GM18909 (cell line): ENCODE results near the gene NEURL1B.
"Not testable (repeated sequence)": the region's sequence is repeated elsewhere in the genome, so short reads cannot be mapped to it uniquely, and the experiment has no call there.

Experiments used
- ATAC-seq: cut with Tn5 transposase; IDR thresholded peaks from one replicate; pipeline ENCODE4 v1.9.1; 2021; ENCODE audit warnings: mild to moderate bottlenecking; ENCODE audit not compliant: unreplicated experiment, poor library complexity

The NEURL1B gene, protein sequence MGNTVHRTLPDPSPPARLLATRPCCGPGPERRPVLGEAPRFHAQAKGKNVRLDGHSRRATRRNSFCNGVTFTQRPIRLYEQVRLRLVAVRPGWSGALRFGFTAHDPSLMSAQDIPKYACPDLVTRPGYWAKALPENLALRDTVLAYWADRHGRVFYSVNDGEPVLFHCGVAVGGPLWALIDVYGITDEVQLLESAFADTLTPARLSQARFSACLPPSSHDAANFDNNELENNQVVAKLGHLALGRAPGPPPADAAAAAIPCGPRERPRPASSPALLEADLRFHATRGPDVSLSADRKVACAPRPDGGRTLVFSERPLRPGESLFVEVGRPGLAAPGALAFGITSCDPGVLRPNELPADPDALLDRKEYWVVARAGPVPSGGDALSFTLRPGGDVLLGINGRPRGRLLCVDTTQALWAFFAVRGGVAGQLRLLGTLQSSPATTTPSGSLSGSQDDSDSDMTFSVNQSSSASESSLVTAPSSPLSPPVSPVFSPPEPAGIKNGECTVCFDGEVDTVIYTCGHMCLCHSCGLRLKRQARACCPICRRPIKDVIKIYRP

DNA sequence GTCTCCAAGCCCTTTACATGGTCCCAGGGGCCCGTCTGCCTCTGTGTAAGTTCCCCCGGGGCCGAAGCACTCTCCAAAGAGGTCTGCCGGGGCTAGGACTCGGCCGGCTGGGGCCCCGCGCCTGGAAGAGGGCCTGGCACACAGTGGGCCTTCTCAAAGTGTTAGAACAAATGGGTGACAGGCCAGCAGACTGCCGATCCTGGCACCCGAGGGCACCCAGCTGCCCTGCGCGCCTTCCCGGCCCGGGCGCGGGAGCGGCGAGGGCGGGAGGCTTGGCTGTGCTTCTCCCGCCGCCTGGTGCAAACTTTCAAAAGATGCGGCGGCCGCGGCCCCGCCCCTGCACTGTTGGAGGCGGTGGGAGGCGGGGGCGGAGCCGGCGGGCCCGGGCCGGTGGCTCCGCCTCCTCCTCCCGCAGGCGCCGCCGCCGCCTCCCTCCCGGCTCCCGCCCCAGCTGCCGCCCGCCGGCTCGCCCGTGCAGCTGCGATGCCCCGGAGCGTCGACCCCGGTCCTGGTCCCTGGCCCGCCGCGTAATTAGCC, at the start of gene NEURL1B:
Gene NEURL1B, plus strand, starts transcription at position 442 of the 537 bp plus-strand sequence. CDS start 144 bp downstream, outside the sequence.
- peak; percentile 52 for ATAC-seq

DNA sequence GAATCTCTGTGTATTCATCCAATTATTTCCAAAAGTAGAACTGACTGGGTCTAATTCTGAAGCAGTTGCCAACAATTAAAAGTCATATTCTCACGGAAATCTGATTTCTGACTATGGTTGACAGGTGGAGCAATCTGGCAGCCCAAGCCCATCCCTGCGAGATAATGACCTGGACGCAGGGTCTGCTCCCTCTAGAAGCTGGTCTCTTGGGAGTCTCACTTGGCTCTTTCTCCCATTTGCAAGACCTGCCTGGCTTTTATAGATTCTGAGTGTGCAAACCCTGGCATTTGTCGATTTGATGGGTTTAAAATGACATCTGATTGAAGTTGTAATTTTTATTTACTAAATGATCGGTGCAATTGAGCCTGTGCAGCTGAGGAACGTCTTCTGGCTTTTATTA, 49.4 kb upstream of the NEURL1B start:
- ATAC-seq: no peak

DNA sequence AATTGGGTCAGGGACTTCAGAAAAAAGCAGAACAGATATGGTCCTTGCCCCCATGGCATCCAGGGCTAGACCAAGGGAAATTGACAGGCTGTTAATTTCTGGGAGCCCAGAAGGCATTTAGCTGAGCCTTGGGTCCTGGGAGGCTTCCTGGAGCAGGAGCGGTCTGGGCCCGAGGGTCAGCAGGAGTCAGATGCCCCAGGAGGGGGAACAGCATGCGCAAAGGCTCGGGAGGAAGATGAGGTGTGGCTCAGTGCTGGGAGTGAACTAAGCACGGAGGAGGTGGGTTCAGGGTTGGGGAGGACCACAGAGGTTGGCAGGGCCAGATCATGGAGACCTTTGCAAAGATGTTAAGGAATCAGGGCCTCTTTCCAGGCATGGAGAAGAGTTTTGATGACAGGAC, 48.2 kb upstream of the NEURL1B start:
- ATAC-seq: no peak

DNA sequence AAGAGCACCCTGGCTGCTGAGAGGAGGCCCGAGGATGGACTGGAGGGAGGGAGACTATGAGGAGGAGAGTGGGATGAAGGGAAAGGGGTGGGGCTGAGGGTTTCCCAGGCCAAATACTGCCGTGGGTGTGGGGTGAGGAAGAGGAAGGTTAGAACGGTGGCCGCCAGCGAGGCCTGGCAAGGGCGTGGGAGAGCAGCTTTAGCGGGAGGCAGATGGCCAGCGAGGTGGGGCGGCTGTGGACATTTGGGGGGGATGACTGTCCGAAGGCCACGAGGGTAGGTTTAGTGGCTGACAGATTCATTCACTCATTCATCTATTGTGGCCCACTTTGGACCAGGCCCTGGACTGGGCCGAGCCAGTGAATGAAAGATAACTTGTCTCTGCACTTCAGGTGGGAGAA, 47.8 kb upstream of the NEURL1B start:
- no peak for ATAC-seq

DNA sequence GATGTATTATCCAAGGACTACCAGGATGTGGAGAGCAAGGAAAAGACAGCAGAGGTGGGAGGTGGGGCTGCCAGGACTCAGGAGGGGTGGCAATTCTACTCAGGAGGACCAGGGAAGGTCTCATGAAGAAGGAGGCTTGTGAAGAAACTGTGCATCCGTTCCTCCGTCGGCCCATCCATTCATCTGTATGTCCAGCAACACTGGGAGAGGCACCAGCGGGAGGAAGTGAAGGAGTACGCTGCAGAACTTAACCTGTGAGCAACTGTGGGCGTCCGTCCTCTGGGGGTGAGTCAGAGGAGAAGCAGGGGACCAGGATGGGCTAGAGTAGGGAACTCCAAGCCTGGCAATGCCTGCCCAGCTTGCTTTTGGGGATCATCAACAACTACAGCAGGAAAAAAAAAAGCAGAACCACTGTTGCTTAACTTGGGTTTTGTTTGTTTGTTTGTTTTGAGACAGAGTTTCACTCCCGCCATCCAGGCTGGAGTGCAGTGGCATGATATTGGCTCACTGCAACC, 47.3 kb upstream of the NEURL1B start:
- no peak for ATAC-seq

DNA sequence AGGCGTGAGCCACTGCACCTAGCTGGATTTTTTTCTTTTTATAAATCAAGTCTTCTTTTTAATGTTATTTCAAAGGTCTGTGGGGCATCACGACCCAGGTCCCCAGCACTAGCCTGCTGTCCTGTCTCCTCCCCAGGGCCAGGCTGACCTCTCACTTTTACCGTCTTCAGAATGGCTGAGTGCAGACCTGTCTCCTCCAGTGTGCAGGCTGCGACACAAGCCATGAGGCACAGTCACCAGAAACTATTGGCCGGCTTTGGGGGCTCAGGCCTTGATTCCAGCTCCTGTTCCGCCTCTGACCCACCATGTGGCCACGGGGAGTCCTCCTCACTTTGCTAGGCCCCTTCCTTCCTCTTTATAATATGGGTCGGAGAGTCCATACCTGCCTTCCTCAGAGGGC, 46.6 kb upstream of the NEURL1B start:
- ATAC-seq: no peak

DNA sequence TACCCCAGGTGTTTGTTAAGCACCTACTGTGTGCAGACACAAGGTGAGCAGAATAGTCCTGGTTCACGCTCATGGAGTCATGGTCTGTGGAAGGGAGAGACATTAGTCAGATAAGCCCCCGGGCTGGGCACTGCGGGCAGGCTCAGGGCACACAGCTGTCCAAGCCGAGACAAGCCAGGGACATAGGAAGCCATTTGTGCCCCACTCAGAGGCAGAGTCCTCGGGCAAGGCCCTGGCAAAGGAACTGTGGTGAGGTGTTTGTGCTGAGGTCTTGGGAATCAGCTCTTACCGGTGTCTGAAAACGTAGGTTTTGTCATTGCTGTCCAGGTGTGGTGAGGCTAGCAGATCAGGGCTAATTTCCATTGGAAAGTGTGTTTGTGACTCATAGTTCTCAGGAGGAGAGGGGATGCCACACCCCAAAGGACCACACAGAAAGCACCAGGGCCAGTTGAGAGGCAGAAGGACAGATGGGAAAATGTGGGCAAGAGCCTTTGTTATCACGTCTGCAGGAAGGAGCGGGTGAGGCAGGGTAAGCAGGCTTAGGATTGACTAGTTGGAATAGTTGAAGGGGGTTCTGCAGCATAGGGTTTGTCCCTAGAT, 46.1 kb upstream of the NEURL1B start:
- ATAC-seq: no peak

DNA sequence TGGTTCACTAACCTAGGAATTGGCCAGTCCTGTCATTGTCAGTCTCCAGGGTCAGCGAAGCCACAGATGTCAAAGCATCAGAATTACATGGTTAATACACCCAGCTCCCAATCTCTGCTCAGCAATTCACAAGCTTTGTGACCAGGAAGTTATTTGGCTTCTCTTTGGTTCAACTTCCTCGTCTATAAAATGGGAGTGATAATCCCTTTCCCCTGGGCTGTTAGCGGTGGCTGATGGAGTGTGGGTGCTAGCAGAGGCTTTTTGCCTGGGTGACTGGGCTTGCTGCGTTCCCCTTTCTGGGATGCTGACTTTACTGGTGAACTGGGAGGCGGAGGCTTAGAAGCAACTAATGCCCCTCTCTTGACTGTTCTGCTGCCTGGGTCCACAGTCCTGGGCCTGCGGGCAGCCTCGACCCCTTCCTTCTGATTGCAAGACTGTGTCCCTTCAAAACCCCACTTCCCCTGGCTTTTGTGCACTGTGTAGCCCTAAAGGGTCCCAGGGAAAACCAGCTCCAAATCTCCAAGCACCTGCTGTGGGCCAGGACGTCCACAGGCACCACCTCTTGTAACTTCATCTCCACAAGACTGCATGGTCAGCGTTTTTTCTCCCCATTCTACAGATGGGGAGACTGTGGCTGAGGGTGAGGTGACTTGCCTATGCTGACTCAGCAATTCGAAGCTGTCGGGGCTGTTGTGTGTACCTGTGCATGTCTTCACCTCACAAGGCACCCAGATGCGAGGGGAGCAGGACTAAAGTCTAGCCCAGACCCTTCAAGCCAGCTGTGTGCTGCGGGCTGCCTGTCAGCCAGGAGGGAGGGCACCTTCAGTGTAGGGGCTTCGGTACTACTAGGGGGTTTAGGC, 45.2 kb upstream of the NEURL1B start:
- no peak for ATAC-seq

DNA sequence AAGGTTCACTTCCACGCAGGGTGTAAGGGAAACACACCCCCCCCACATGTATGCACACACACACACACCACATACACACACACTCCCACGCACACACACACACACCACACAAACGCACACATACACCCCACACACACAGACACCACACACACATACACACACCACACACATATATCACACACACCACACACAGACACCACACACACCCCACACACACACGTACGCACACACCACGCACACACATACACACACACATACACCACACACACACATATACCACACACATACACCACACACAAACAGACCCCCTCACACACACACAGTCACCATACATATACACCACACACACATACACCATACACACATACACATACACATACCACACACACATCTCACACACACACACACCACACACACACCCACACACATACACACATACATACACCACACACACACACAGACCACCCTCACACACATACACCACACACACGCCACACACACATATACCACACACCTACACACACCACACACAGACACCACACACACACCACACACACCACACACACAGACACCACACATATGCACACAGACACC, 44.3 kb upstream of the NEURL1B start:
- ATAC-seq: no peak

DNA sequence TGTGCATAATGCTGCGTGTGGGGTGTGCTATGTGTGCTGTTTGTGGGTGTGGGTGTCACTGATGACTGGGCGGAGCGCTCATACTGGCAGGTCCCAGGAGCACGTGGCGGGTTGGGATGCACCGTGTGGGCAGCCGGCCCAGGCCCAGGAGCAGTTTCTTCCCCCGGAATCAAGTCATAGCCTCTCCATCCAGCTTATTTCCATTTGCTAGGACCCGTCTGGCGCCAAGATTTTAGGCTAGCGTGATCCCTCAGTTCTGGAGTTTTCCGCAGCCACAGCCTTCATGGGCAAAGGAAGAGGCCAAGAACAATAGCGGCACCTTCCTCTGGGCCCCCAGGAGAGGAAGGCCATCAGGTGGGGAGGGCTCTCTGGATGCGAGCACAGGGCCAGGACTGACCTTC, 43.3 kb upstream of the NEURL1B start:
- ATAC-seq: no peak

DNA sequence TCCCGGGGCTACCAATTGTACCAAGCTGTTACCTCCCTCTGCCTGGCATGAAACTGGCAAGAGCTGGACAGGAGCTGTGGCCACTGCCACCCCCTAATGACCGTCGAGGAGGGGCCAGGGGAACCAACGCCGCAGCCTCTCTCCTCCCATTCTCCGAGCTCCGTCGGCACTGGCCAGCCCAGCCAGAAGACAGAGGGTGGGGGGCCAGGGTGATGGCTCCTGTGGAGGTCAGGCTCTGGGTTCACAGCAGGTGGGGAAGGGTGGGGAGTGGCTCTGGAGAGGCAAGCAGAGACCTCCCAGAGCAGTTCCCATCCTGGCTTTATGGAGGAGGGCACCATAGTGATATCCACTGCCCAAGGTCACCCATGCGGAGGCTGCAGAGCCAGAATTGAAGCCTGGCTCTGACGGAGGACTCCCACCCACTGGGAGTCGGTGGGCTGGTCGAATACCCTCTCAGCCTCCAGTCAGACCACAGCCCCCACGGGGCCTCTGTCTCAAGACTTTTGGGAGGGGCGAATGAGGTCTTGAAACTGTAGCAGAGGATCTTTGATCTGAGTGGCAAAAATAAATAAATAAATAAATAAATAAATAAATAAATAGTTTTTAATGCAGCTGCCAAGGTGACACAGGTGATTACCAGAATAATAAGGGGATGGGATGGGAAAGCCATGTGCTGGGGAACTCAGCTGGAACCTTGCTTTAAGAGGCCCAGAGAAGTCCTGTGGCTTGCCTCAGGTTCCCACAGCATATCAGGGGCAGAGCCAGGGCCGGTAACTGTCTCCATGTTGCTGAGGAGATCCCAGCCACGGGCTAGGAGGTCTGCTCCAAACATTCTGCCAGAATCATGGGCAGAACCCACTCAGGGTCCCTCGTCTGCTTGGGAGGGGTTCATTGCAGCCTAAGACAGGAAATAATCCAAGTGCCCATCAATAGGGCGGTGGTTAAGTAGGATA, 42.5 kb upstream of the NEURL1B start:
- no peak for ATAC-seq

DNA sequence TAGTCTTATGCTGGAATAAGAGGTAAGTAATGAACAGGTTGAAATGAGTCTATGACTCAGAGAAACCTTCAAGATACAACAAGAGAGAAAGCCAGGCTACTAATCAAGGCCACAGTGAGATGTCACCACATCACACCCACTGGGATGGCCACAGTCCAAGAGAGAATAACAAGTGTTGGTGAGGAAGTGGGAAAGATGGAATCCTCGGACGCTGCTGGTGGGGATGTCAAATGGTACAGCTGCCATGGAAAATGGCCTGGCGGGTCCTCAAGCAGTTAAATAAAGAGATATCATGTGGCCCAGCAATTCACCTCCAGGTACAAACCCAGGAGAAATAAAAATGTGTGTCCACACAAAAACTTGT, 41.9 kb upstream of the NEURL1B start:
- no peak for ATAC-seq

DNA sequence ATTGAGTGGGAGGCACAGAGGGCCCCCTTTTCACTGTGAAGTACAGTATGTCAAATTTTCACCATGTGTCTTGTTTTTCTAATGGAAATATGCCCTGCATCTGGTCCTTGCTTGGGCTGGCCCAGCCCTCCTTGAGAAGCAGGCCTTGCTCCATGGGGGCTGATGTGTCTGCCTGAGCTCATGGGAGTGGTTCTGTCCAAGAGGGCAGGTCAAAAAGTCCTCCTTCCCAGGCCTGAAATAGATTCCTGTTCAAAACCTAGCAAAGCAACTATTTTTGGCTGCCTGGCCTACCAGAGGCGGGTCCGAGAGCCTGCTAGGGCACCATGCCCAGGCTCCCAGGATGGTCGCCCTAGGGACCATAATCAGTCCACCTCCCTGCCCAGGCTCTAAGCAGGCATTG, 40.5 kb upstream of the NEURL1B start:
- ATAC-seq: no peak

DNA sequence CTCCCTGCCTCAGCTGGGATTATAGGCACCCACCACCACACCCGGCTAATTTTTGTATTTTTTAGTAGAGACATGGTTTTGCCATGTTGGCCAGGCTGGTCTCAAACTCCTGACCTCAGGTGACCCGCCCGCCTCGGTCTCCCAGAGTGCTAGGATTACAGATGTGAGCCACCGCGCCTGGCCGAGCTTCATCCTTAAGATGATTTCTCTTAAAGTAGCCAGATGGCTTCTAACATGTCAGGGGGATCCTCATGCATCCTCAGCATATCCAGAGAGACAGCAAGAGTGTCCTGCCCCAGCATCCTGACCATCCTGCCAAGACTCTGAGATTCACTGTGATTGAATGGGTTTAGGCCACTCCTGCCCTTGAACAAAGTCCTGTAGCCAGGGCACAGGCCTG, 39.5 kb upstream of the NEURL1B start:
- not testable (repeated sequence) for ATAC-seq

DNA sequence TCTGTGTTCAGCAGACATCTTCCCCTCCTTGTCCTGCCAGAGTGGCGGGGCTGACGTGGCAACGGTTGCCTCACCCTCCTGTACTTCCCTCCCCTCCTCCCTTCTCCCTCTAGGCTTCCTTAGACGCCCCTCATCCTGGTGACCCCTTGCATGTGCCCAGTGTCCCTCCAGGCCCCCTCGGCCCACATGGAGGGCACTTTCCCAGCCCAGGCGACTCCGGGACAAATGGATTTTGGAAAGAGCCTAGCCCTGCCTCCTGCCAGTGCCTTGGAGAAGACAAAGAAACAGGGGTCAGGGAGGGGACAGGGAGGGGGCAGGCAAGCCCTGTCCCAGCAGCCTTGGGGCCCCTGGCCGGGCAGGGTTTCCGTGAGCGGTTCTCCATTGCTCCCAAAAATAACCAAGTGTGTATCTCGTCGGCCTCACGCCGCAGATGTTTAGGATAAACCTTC, 38.3 kb upstream of the NEURL1B start:
- ATAC-seq: no peak

DNA sequence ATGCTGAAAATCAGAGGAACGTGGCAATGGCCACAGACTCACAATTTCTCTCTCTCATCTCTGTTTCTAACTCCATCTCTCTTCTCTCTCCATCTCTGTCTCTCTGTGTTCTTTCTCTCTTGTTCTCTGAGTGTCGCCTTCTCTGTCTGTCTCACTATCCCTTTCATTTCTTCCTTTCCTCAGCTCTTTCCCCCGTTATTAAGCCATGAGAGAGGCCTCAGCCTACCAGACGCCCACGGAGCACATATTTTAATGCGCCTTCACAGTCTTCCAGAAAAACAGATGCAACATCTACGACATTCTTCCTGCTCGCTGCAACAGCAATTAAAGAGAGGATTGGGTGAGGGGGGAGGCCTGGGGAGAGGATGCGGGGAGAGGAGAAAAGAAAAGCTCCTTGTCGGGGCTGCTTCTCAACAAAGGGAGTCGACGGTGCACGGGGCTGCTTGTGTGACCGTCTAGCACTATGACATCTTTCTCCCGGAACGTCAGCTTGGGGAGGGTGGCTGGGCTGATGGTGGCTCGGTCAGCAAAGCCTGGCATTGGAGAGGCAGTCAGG, 37.7 kb upstream of the NEURL1B start:
- ATAC-seq: no peak

DNA sequence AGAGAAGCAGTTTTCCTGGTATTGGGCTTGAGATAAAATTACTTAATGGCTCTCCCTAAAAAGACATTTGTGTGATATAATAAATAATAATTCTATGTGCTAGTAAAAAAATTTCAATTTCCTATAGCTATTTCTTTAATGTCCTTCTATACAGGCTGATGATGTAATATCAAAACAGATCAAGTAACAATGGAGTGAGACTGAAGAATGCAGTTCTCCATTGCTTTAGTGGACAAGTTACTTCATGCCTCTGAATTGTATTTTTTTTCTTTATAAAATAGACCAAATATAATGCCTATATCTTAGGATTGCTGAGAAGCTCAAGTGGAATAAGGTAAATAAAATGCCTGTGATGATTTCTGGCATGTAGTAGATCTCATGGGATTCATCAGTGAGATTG, 35.6 kb upstream of the NEURL1B start:
- no peak for ATAC-seq

DNA sequence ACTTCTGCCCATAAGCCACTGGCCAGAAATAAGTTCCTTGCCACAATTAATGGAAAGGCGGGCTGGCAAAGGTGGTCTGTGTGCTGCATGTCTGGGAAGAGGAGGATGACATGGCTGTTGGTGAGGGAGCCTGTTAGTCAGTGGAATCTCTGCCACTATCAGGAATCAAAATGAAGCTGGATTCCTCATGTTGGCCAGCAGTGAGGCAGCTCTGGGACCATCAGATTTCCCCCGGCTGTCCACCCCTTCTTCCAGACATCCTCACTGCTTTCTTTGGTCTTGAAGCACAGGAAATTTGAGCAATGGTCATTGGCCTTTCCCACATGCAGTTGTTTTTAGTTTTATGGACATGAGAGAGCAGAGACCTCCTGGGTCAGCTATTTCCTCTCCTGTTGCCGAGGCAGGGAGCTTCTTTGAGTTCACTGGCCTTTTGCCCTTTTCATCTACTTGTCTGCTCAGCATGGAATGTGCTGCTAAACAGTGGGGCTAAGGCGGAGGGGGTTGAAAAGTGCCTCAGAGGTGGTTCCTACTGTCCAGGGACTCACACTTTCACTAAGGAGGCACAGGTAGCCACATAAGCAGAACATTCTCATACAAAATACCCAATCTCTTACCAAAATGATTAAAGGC, 34.8 kb upstream of the NEURL1B start:
- ATAC-seq: no peak
